ENCODE measurements around the gene CYP46A1. TPM values are rescaled to one million over a fixed set of nuclear protein-coding genes. Genes with fewer than 3 reads are reported as not detected.

The CYP46A1 gene
- total RNA-seq, 4 donors from 2014 or later: 0.18 to 2.2 (median 0.45) TPM

DNA sequence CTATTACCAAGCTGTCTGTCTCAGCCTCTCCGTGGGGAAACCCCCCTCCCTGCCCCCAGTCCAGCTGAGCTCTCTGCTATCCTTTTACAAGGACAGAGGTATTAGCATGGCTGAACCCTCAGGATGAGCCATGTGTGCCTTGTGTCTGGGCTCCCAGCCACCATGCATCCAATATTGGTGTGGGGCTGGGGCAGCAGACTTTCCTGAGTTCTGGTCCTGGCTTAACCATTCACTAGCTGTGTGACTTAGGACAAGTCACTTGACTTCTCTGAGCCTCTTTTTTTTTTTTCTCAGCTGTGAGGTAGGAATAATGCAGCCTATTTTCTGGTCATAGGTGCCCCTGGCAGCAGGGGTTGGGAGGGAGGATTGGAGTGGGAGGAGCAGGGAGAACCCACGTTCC lies 17.1 kb upstream of the CYP46A1 start:
- in situ Hi-C loops (cut with MboI; ENCODE audit: low sequenced_read_pairs in 4 of 4) (no loop called here), intact Hi-C loops (cut with DNase I; ENCODE audit: low total_unique reads) (no loop called here)
- no peaks in the 10 kb centered on the region for H3K9me3 ChIP-seq
- TF ChIP-seq, protein P1, sequence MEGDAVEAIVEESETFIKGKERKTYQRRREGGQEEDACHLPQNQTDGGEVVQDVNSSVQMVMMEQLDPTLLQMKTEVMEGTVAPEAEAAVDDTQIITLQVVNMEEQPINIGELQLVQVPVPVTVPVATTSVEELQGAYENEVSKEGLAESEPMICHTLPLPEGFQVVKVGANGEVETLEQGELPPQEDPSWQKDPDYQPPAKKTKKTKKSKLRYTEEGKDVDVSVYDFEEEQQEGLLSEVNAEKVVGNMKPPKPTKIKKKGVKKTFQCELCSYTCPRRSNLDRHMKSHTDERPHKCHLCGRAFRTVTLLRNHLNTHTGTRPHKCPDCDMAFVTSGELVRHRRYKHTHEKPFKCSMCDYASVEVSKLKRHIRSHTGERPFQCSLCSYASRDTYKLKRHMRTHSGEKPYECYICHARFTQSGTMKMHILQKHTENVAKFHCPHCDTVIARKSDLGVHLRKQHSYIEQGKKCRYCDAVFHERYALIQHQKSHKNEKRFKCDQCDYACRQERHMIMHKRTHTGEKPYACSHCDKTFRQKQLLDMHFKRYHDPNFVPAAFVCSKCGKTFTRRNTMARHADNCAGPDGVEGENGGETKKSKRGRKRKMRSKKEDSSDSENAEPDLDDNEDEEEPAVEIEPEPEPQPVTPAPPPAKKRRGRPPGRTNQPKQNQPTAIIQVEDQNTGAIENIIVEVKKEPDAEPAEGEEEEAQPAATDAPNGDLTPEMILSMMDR (IDR thresholded peaks at IDR 0.05 in 4 of 5, conservative IDR thresholded peaks at IDR 0.05 in 1 of 5): no peak
- no peak for TF ChIP-seq POLR2A (IDR thresholded peaks at IDR 0.05)
- H3K27ac ChIP-seq: no peak overlapping the region
- no peaks in the 10 kb centered on the region for H3K4me1 ChIP-seq
- no peaks in the 10 kb centered on the region for H3K36me3 ChIP-seq
- DNase-seq: no peak
- no peaks in the 10 kb centered on the region for H3K27me3 ChIP-seq
- H3K4me3 ChIP-seq: no peak overlapping the region
- ATAC-seq: no peak

- Histone ChIP-seq H3K36me3 (no peaks in the 10 kb centered on the region), H3K4me1 (no peaks in the 10 kb centered on the region), H3K27ac (no peak overlapping the region), H3K9me3 (no peaks in the 10 kb centered on the region), H3K27me3 (no peaks in the 10 kb centered on the region), H3K4me3 (no peak overlapping the region)
- in situ Hi-C loops (cut with MboI; ENCODE audit: low sequenced_read_pairs in 4 of 4) (no loop called here), intact Hi-C loops (cut with DNase I; ENCODE audit: low total_unique reads) (no loop called here)
- TF ChIP-seq, protein P1 (IDR thresholded peaks at IDR 0.05 in 4 of 5, conservative IDR thresholded peaks at IDR 0.05 in 1 of 5): no peak
- no peak for TF ChIP-seq POLR2A (IDR thresholded peaks at IDR 0.05)
- DNase-seq (no peak), ATAC-seq (no peak)
Measured at GRCh38 chr14:99667821-99668220, 16.3 kb upstream of the CYP46A1 start.

GRCh38 chr14:99668307-99669295 lies 15.5 kb upstream of the CYP46A1 start:
- DNase-seq (no peak), ATAC-seq (no peak)
- Histone ChIP-seq H3K4me3 (no peak overlapping the region), H3K27me3 (no peaks in the 10 kb centered on the region), H3K27ac (no peak overlapping the region), H3K4me1 (no peaks in the 10 kb centered on the region), H3K9me3 (no peaks in the 10 kb centered on the region), H3K36me3 (no peaks in the 10 kb centered on the region)
- intact Hi-C loops (cut with DNase I; ENCODE audit: low total_unique reads): no loop called here
- in situ Hi-C loops (cut with MboI; ENCODE audit: low sequenced_read_pairs in 4 of 4): no loop called here
- TF ChIP-seq, protein P1 (IDR thresholded peaks at IDR 0.05 in 4 of 5, conservative IDR thresholded peaks at IDR 0.05 in 1 of 5): no peak
- no peak for TF ChIP-seq POLR2A (IDR thresholded peaks at IDR 0.05)

GRCh38 chr14:99670361-99671234 lies 13.5 kb upstream of the CYP46A1 start:
- no peak for TF ChIP-seq POLR2A (IDR thresholded peaks at IDR 0.05)
- TF ChIP-seq, protein P1 (IDR thresholded peaks at IDR 0.05 in 4 of 5, conservative IDR thresholded peaks at IDR 0.05 in 1 of 5): no peak
- Histone ChIP-seq H3K4me1 (no peaks in the 10 kb centered on the region), H3K27ac (no peak overlapping the region), H3K4me3 (no peak overlapping the region), H3K9me3 (no peaks in the 10 kb centered on the region), H3K36me3 (no peaks in the 10 kb centered on the region), H3K27me3 (no peaks in the 10 kb centered on the region)
- ATAC-seq (no peak), DNase-seq (no peak)
- intact Hi-C loops (cut with DNase I; ENCODE audit: low total_unique reads): no loop called here
- in situ Hi-C loops (cut with MboI; ENCODE audit: low sequenced_read_pairs in 4 of 4): no loop called here
